ENCODE data around the gene DIPK1A.

- TF ChIP-seq, protein P1, sequence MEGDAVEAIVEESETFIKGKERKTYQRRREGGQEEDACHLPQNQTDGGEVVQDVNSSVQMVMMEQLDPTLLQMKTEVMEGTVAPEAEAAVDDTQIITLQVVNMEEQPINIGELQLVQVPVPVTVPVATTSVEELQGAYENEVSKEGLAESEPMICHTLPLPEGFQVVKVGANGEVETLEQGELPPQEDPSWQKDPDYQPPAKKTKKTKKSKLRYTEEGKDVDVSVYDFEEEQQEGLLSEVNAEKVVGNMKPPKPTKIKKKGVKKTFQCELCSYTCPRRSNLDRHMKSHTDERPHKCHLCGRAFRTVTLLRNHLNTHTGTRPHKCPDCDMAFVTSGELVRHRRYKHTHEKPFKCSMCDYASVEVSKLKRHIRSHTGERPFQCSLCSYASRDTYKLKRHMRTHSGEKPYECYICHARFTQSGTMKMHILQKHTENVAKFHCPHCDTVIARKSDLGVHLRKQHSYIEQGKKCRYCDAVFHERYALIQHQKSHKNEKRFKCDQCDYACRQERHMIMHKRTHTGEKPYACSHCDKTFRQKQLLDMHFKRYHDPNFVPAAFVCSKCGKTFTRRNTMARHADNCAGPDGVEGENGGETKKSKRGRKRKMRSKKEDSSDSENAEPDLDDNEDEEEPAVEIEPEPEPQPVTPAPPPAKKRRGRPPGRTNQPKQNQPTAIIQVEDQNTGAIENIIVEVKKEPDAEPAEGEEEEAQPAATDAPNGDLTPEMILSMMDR (conservative IDR thresholded peaks at IDR 0.05 in 1 of 2, IDR thresholded peaks at IDR 0.05 in 1 of 2; ENCODE audit: low read depth in 1 of 2, low read length in 2 of 2): no peak
- no peak for TF ChIP-seq EZH2 (IDR thresholded peaks at IDR 0.05; ENCODE audit: low read length, missing control alignments)
These were observed 23.8 kb upstream of the DIPK1A start for GRCh38 chr1:92985101-92985500.

Data from fibroblast of lung (primary cell).